Fibroblast of lung (primary cell): Measurements from ENCODE around the gene LRRC10B.

ENCODE experiments used
- CTCF ChIP-seq, 2 donors: IDR thresholded peaks in 1 of 2; conservative IDR thresholded peaks in 1 of 2; 1 replicate in 1 of 2; 2 replicates in 1 of 2; pipeline ENCODE4 v1.5.1; 2011 to 2012; ENCODE audit warnings: low read length in 2 of 2, control low read depth in 1 of 2, inconsistent platforms in 1 of 2, low read depth in 1 of 2, mild to moderate bottlenecking in 1 of 2
- EZH2 ChIP-seq: IDR thresholded peaks from 2 replicates; pipeline ENCODE4 v1.5.1; 2012; ENCODE audit warnings: low read length, control low read depth, mild to moderate bottlenecking; ENCODE audit errors: missing control alignments

- TF ChIP-seq CTCF (conservative IDR thresholded peaks at IDR 0.05 in 1 of 2, IDR thresholded peaks at IDR 0.05 in 1 of 2; ENCODE audit: low read depth in 1 of 2, low read length in 2 of 2) (peak in 1 of 2 donors; percentile 12), EZH2 (peak; percentile 47)
Observed at GRCh38 chr11:61509043-61510029, 787 bp downstream of the LRRC10B start.
